ENCODE data around the gene RIIAD1.

The RIIAD1 gene

GRCh38 chr1:151686561-151686960 is 34.8 kb upstream of the RIIAD1 start:
- DNase-seq (ENCODE audit: low read depth): no peak
- H3K4me3 ChIP-seq (ENCODE audit: low read length): no peak overlapping the region
- TF ChIP-seq CTCF (conservative IDR thresholded peaks at IDR 0.05; ENCODE audit: low read length): no peak

DNA sequence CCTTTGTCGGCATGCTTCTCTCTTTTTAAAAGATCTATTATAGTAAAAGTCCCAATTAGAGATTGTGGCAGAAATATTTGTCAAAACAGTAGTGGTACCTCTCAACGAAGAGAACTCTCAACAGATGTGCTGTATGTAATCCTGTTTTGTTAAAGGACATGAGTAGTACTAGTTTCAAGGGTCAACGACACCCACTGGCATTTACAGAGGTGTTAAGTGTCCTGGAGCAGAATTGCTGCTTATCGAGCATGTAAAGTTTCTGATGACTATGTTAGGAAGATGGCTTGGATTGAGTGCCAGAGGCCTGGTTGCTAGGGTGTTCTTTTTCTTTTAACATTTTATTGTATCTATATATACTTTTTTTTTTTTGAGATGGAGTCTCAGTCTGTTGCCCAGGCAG is 31.8 kb upstream of the RIIAD1 start:
- no peak overlapping the region for H3K4me3 ChIP-seq (ENCODE audit: low read length)
- no peak for TF ChIP-seq CTCF (conservative IDR thresholded peaks at IDR 0.05; ENCODE audit: low read length)
- no peak for DNase-seq (ENCODE audit: low read depth)

DNA sequence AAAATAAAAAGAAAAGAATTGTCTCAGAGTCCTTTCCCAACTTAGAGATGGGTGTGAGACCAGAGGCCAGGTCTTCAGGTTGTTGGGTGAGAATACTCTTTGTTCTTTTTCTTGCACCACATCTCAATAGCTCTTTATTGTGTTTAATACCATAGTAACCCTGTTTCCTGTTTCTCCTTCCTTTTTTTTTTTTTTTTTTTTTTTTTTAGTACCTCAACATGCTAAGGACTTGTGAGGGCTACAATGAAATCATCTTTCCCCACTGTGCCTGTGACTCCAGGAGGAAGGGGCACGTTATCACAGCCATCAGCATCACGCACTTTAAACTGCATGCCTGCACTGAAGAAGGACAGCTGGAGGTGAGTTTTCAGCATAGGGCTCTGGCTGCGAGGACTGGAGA is 29.1 kb upstream of the RIIAD1 start:
- TF ChIP-seq CTCF (conservative IDR thresholded peaks at IDR 0.05; ENCODE audit: low read length): no peak
- H3K4me3 ChIP-seq (ENCODE audit: low read length): no peak overlapping the region
- no peak for DNase-seq (ENCODE audit: low read depth)

GRCh38 chr1:151693057-151693651 is 28.2 kb upstream of the RIIAD1 start:
- peak; percentile 78 for TF ChIP-seq CTCF (conservative IDR thresholded peaks at IDR 0.05; ENCODE audit: low read length)
- no peak overlapping the region for H3K4me3 ChIP-seq (ENCODE audit: low read length)
- peak; percentile 40 for DNase-seq (ENCODE audit: low read depth)

- DNase-seq (ENCODE audit: low read depth): no peak
- H3K4me3 ChIP-seq (ENCODE audit: low read length): no peak overlapping the region
Measured at GRCh38 chr1:151701515-151701914, 19.8 kb upstream of the RIIAD1 start.

GRCh38 chr1:151702936-151703335 is 18.4 kb upstream of the RIIAD1 start:
- H3K4me3 ChIP-seq (ENCODE audit: low read length): no peak overlapping the region
- no peak for DNase-seq (ENCODE audit: low read depth)
- TF ChIP-seq CTCF (conservative IDR thresholded peaks at IDR 0.05; ENCODE audit: low read length): no peak

More at GRCh38 chr1:151701515-151701914, 19.8 kb upstream of the RIIAD1 start:
- no peak for TF ChIP-seq CTCF (conservative IDR thresholded peaks at IDR 0.05; ENCODE audit: low read length)

DNA sequence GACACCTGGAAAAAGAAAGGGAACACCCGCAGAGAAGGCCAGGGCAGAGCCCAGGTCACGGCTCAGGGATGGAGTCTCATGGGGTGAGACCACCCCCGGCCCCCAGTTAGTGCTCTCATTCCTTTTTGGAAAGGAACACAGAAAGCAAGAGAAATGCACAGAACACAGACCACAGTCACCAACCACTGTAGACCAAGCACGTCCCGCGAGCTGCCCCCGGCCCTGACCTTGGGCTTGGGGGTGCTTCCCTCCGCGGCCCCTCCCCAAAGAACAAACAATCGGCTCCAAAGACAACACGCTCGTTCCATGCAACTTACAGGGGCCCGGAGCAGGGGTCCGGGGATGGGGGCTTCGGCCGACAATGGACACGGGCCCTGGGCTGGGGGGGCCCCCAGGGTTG is 17.5 kb upstream of the RIIAD1 start:
- no peak for DNase-seq (ENCODE audit: low read depth)
- H3K4me3 ChIP-seq (ENCODE audit: low read length): no peak overlapping the region
- no peak for TF ChIP-seq CTCF (conservative IDR thresholded peaks at IDR 0.05; ENCODE audit: low read length)
